Measurements from ENCODE around the gene SLC18A3.

The SLC18A3 gene

DNA sequence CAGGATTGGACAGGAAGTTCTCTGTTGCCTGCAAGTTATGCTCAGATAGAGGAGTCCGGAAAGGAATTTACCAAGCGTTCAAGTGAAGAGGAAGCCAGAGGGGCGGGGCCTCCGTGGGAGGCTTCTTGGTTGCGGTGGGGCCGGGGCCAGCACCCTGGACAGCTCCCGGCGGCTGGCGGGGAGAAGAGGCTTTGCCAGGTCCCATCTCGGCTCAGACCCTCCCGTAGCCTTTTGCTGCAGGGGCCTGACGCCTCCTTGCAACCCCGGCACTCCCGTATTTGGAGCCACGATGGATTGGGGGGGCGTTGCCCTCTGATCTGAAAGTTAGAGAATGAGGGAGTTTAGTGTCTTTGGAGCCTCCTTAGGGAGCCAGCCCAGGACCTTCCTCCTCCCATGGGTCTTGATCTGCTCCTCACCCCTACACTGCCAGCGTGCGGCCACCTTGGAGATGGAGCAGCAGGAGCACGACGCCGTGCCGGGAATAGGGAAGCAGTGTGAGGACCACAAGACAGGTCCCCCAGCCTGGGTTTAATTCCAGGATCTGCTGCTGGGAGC is 3.1 kb upstream of the SLC18A3 start:
- H3K27me3 ChIP-seq: peaks cover 6% of the 10 kb centered on the region; the same call in 1 of the 2 replicates
- H3K4me1 ChIP-seq: peaks cover 21% of the 10 kb centered on the region
- H3K36me3 ChIP-seq: no peaks in the 10 kb centered on the region
- TF ChIP-seq, protein P1, sequence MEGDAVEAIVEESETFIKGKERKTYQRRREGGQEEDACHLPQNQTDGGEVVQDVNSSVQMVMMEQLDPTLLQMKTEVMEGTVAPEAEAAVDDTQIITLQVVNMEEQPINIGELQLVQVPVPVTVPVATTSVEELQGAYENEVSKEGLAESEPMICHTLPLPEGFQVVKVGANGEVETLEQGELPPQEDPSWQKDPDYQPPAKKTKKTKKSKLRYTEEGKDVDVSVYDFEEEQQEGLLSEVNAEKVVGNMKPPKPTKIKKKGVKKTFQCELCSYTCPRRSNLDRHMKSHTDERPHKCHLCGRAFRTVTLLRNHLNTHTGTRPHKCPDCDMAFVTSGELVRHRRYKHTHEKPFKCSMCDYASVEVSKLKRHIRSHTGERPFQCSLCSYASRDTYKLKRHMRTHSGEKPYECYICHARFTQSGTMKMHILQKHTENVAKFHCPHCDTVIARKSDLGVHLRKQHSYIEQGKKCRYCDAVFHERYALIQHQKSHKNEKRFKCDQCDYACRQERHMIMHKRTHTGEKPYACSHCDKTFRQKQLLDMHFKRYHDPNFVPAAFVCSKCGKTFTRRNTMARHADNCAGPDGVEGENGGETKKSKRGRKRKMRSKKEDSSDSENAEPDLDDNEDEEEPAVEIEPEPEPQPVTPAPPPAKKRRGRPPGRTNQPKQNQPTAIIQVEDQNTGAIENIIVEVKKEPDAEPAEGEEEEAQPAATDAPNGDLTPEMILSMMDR (IDR thresholded peaks at IDR 0.05; ENCODE audit: low read depth, low read length): no peak
- no peak overlapping the region for H3K4me3 ChIP-seq (ENCODE audit: low read depth, low read length)
- no peak for DNase-seq
- H3K9me3 ChIP-seq: no peaks in the 10 kb centered on the region

GRCh38 chr10:49608166-49609005 is 1.7 kb upstream of the SLC18A3 start:
- DNase-seq: no peak
- H3K4me1 ChIP-seq: peaks cover 20% of the 10 kb centered on the region
- H3K9me3 ChIP-seq: no peaks in the 10 kb centered on the region
- peak overlapping the region; percentile 61 for H3K4me3 ChIP-seq (ENCODE audit: low read depth, low read length)
- no peaks in the 10 kb centered on the region for H3K36me3 ChIP-seq
- H3K27me3 ChIP-seq: peaks cover 6% of the 10 kb centered on the region; the same call in 1 of the 2 replicates
- TF ChIP-seq, protein P1 (IDR thresholded peaks at IDR 0.05; ENCODE audit: low read depth, low read length): no peak

- peaks cover 6% of the 10 kb centered on the region; the same call in 1 of the 2 replicates for H3K27me3 ChIP-seq
- H3K4me1 ChIP-seq: peaks cover 15% of the 10 kb centered on the region
- no peaks in the 10 kb centered on the region for H3K9me3 ChIP-seq
- no peak for DNase-seq
- TF ChIP-seq, protein P1 (IDR thresholded peaks at IDR 0.05; ENCODE audit: low read depth, low read length): no peak
- H3K36me3 ChIP-seq: no peaks in the 10 kb centered on the region
- H3K4me3 ChIP-seq (ENCODE audit: low read depth, low read length): peak overlapping the region; percentile 61
Observed at GRCh38 chr10:49609006-49609282, 1.2 kb upstream of the SLC18A3 start.

DNA sequence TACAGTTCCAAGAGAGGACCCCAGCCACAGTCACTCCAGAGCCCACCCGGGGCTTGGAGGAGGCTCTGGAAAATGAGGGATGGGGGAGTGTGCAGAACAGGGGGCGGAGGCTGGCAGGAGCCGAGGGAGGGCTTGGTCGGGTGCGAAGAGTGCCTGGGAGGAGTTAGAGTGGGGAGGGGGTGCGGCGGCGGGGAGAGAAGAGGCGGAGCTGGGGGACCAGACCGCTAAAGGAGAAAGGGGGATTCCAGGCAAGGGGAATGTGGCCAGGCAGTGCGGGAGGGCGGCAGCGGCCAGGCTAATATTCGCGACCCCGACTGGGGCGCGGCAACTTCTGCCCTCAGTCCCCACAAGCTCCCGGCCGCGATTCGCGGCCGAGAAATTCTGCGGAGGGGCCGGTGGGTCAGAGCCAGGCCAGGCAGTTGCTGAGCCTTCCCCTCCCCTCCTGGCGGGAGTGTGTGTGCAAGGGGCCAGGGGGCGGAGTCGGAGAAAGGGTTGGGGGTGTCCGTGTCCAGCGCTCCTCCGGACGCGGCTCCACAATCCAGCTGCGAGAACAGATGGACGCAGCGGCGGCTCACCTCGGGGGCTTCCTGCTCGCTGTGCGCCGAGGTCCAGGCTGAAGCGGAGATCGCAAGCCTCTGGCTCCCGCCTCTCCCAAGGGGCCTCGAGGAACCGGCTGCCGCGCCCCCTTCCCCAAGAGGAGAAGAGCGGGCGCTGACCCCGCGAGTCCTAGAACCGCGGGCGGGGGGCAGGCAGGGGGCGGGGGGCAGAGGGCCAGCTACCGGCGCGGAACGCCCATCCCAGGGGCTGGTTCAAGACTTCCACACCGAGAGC is 612 bp upstream of the SLC18A3 start:
- no peaks in the 10 kb centered on the region for H3K9me3 ChIP-seq
- peak overlapping the region; percentile 61 for H3K4me3 ChIP-seq (ENCODE audit: low read depth, low read length)
- peaks cover 6% of the 10 kb centered on the region; the same call in 1 of the 2 replicates for H3K27me3 ChIP-seq

GRCh38 chr10:49610458-49611165 is 502 bp downstream of the SLC18A3 start:
- H3K27me3 ChIP-seq: peaks cover 6% of the 10 kb centered on the region; the same call in 1 of the 2 replicates
- H3K4me3 ChIP-seq (ENCODE audit: low read depth, low read length): peak overlapping the region; percentile 54

More for the DNA sequence above, 612 bp upstream of the SLC18A3 start:
- peaks cover 13% of the 10 kb centered on the region for H3K4me1 ChIP-seq
- TF ChIP-seq, protein P1 (IDR thresholded peaks at IDR 0.05; ENCODE audit: low read depth, low read length): no peak
- H3K36me3 ChIP-seq: no peaks in the 10 kb centered on the region
- DNase-seq: peak; percentile 70

More at GRCh38 chr10:49610458-49611165, 502 bp downstream of the SLC18A3 start:
- Histone ChIP-seq H3K36me3 (no peaks in the 10 kb centered on the region), H3K4me1 (peaks cover 10% of the 10 kb centered on the region), H3K9me3 (no peaks in the 10 kb centered on the region)
- TF ChIP-seq, protein P1 (IDR thresholded peaks at IDR 0.05; ENCODE audit: low read depth, low read length): no peak
- no peak for DNase-seq

Measured in BE2C (cell line).